ENCODE results near the gene ZNF593. TPM values are rescaled to one million over a fixed set of nuclear protein-coding genes. Genes with fewer than 3 reads are reported as not detected.
A peak's percentile ranks its signal among the peaks of the same experiment; 100 is the strongest.

Gene ZNF593
- total and polyA plus RNA-seq, 9 of the 15 experiments (the other 6 are each of a cell fraction or from before 2014, with no cell fraction given) = 9.8 to 334 (median 48.2) TPM

GRCh38 chr1:26164036-26164860 is 5.5 kb upstream of the ZNF593 start (continued):
- TF ChIP-seq ZBTB11 (CRISPR knock-in tag; IDR thresholded peaks at IDR 0.05) (0 out of 6 replicates have a peak, but pooled peaks of 1 of the 3 experiments have one; percentile 27), ZHX1 (conservative IDR thresholded peaks at IDR 0.05; ENCODE audit: low read length) (0 out of 2 replicates have a peak, but pooled peaks have one; percentile 34), ZNF592 (IDR thresholded peaks at IDR 0.05) (peak; percentile 86), CREB1 (IDR thresholded peaks at IDR 0.05) (0 out of 2 replicates have a peak, but pooled peaks have one; percentile 12), CREB1 (CRISPR knock-in tag; IDR thresholded peaks at IDR 0.05) (peak; percentile 19; the same call in 1 of the 2 replicates), GATAD2B (IDR thresholded peaks at IDR 0.05; ENCODE audit: borderline replicate concordance) (peak; percentile 93), CHD4 (IDR thresholded peaks at IDR 0.05; ENCODE audit: insufficient read depth, insufficient replicate concordance, low read depth, low read length, poor library complexity, severe bottlenecking) (peak; percentile 53), HDAC1 (IDR thresholded peaks at IDR 0.05) (no peak), ESRRA (IDR thresholded peaks at IDR 0.05; ENCODE audit: borderline replicate concordance, low read depth) (peak; percentile 59), ZBTB9 (CRISPR knock-in tag; IDR thresholded peaks at IDR 0.05) (peak; percentile 78; the same call in 1 of the 2 replicates), TFAP4 (CRISPR knock-in tag; IDR thresholded peaks at IDR 0.05; ENCODE audit: borderline replicate concordance) (peak; percentile 54; the same call in 1 of the 2 replicates)
